Measurements from ENCODE around the gene RELL1. TPM values are rescaled to one million over a fixed set of nuclear protein-coding genes. Genes with fewer than 3 reads are reported as not detected.

RELL1 gene
- total RNA-seq, 6 experiments from 2014 or later, result 20.4 to 31.3 (median 28.9) TPM

GRCh38 chr4:37562592-37562991 lies 123.6 kb downstream of the RELL1 start:
- peaks cover 5% of the 10 kb centered on the region for H3K27me3 Mint-ChIP-seq (ENCODE audit: insufficient read depth)
- H3K9me3 Mint-ChIP-seq, result no peaks in the 10 kb centered on the region
- peak; percentile 15 for DNase-seq
- peaks cover 33% of the 10 kb centered on the region for H3K4me1 Mint-ChIP-seq (ENCODE audit: low read depth)
- no peaks in the 10 kb centered on the region for H3K36me3 Mint-ChIP-seq (ENCODE audit: low read depth)
- H3K27ac Mint-ChIP-seq, result no peak overlapping the region
- H3K4me3 Mint-ChIP-seq, result no peak overlapping the region
- TF ChIP-seq, protein P1, sequence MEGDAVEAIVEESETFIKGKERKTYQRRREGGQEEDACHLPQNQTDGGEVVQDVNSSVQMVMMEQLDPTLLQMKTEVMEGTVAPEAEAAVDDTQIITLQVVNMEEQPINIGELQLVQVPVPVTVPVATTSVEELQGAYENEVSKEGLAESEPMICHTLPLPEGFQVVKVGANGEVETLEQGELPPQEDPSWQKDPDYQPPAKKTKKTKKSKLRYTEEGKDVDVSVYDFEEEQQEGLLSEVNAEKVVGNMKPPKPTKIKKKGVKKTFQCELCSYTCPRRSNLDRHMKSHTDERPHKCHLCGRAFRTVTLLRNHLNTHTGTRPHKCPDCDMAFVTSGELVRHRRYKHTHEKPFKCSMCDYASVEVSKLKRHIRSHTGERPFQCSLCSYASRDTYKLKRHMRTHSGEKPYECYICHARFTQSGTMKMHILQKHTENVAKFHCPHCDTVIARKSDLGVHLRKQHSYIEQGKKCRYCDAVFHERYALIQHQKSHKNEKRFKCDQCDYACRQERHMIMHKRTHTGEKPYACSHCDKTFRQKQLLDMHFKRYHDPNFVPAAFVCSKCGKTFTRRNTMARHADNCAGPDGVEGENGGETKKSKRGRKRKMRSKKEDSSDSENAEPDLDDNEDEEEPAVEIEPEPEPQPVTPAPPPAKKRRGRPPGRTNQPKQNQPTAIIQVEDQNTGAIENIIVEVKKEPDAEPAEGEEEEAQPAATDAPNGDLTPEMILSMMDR (IDR thresholded peaks at IDR 0.05), result no peak

- Mint-ChIP-seq H3K27me3 (ENCODE audit: insufficient read depth) (peaks cover 5% of the 10 kb centered on the region), H3K27ac (no peak overlapping the region), H3K4me1 (ENCODE audit: low read depth) (peaks cover 27% of the 10 kb centered on the region), H3K36me3 (ENCODE audit: low read depth) (no peaks in the 10 kb centered on the region), H3K4me3 (no peak overlapping the region), H3K9me3 (no peaks in the 10 kb centered on the region)
- TF ChIP-seq, protein P1 (IDR thresholded peaks at IDR 0.05), result no peak
- DNase-seq, result peak; percentile 72
Observed at GRCh38 chr4:37561803-37562207, 124.4 kb downstream of the RELL1 start.

DNA sequence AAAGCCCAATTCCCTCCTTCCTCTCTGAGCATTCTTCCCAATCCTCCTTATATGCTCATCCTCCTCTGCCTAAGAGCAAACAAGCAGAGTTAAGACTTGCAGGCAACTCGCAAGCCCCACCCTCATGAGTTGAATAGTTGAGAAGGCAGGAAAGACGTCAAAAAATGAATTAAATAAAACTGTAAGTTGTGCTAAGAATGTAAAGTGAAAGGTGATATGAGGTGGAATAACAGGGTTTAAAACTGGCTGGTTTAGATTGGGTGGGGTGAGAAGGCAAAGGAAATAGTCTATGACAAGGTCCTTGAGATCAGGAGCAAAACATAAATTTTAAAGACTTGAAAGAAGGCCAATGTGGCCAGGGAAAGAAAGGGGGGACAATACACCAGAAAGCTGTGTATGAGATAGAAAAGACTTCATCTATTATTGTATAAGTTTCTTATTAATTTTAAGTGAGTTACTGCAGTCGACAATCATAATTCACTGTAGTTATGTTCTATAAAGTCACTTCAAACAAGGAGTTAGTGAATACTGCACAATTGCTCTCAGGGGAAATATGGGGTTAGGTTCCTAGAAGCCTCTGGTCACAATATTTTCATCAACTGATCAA lies 124.9 kb downstream of the RELL1 start:
- H3K4me3 Mint-ChIP-seq, result no peak overlapping the region
- H3K27ac Mint-ChIP-seq, result no peak overlapping the region; the same call in 1 of the 2 replicates
- peaks cover 27% of the 10 kb centered on the region for H3K4me1 Mint-ChIP-seq (ENCODE audit: low read depth)
- H3K9me3 Mint-ChIP-seq, result no peaks in the 10 kb centered on the region
- DNase-seq, result no peak
- H3K36me3 Mint-ChIP-seq (ENCODE audit: low read depth), result no peaks in the 10 kb centered on the region
- peaks cover 5% of the 10 kb centered on the region for H3K27me3 Mint-ChIP-seq (ENCODE audit: insufficient read depth)
- TF ChIP-seq, protein P1 (IDR thresholded peaks at IDR 0.05), result no peak

Other genes starting within 250 kb of the RELL1 start
- 10 to 100 TPM; 38.8 to 47.0 (median 45.0) TPM for gene PGM2, start 140.3 kb upstream of the RELL1 start, total RNA-seq (2021; fragmentation: NEBNext Ultra II Directional; extraction: Animal tissue kit (Norgen Biotek cat#: 25700))
- 100 to 1,000 TPM in 4 of 6 experiments, 10 to 100 TPM in 2; 78.5 to 126 (median 112) TPM for gene TBC1D1, start 204.7 kb upstream of the RELL1 start, total RNA-seq (2021; fragmentation: NEBNext Ultra II Directional; extraction: Animal tissue kit (Norgen Biotek cat#: 25700))

Data from HFFc6 (cell line).